Measurements from ENCODE around the gene NCOA1.
"Not testable (repeated sequence)": the region's sequence is repeated elsewhere in the genome, so short reads cannot be mapped to it uniquely, and the experiment has no call there.

Gene NCOA1

DNA sequence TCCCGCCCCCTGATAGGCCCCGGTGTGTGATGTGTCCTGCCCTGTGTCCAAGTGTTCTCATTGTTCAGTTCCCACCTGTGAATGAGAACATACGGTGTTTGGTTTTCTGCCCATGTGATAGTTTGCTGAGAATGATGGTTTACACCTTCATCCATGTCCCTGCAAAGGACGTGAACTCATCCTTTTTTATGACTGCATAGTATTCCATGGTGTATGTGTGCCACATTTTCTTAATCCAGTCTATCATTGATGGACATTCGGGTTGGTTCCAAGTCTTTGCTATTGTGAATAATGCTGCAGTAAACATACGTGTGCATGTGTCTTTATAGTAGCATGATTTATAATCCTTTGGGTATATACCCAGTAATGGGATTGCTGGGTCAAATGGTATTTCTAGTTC is 40.6 kb downstream of the NCOA1 start:
- DNase-seq; H3K27ac ChIP-seq (ENCODE audit: insufficient read depth, low read length, poor library complexity, severe bottlenecking); H3K9me3 ChIP-seq (ENCODE audit: control insufficient read depth, low read length); H3K27me3 ChIP-seq (replicated peaks; ENCODE audit: control insufficient read depth, insufficient read depth, low read length, poor library complexity, severe bottlenecking); H3K36me3 ChIP-seq (ENCODE audit: control insufficient read depth, insufficient read depth, low read length); H3K4me1 ChIP-seq (ENCODE audit: control insufficient read depth, insufficient read depth, low read length, poor library complexity, severe bottlenecking); H3K4me3 ChIP-seq (ENCODE audit: insufficient read depth, low read depth, low read length, poor library complexity, severe bottlenecking): not testable (repeated sequence)

DNA sequence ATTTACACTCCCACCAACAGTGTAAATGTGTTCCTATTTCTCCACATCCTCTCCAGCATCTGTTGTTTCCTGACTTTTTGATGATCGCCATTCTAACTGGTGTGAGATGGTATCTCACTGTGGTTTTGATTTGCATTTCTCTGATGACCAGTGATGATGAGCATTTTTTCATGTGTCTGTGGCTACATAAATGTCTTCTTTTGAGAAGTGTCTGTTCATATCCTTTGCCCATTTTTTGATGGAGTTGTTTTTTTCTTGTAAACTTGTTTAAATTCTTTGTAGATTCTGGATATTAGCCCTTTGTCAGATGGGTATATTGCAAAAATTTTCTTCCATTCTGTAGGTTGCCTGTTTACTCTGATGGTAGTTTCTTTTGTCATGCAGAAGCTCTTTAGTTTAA is 41.0 kb downstream of the NCOA1 start:
- not testable (repeated sequence) for H3K4me1 ChIP-seq (ENCODE audit: control insufficient read depth, insufficient read depth, low read length, poor library complexity, severe bottlenecking); DNase-seq; H3K27ac ChIP-seq (ENCODE audit: insufficient read depth, low read length, poor library complexity, severe bottlenecking); H3K4me3 ChIP-seq (ENCODE audit: insufficient read depth, low read depth, low read length, poor library complexity, severe bottlenecking); H3K9me3 ChIP-seq (ENCODE audit: control insufficient read depth, low read length); H3K36me3 ChIP-seq (ENCODE audit: control insufficient read depth, insufficient read depth, low read length); H3K27me3 ChIP-seq (replicated peaks; ENCODE audit: control insufficient read depth, insufficient read depth, low read length, poor library complexity, severe bottlenecking)

DNA sequence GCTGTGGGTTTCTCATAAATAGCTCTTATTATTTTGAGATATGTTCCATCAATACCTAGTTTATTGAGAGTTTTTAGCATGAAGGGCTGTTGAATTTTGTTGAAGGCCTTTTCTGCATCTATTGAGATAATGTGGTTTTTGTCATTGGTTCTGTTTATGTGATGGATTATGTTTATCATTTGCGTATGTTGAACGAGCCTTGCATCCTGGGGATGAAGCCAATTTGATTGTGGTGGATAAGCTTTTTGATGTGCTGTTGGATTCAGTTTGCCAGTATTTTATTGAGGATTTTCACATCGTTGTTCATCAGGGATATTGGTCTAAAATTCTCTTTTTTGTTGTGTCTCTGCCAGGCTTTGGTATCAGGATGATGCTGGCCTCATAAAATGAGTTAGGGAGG is 42.5 kb downstream of the NCOA1 start:
- not testable (repeated sequence) for H3K36me3 ChIP-seq (ENCODE audit: control insufficient read depth, insufficient read depth, low read length); DNase-seq; H3K27ac ChIP-seq (ENCODE audit: insufficient read depth, low read length, poor library complexity, severe bottlenecking); H3K4me1 ChIP-seq (ENCODE audit: control insufficient read depth, insufficient read depth, low read length, poor library complexity, severe bottlenecking); H3K4me3 ChIP-seq (ENCODE audit: insufficient read depth, low read depth, low read length, poor library complexity, severe bottlenecking); H3K9me3 ChIP-seq (ENCODE audit: control insufficient read depth, low read length); H3K27me3 ChIP-seq (replicated peaks; ENCODE audit: control insufficient read depth, insufficient read depth, low read length, poor library complexity, severe bottlenecking)

DNA sequence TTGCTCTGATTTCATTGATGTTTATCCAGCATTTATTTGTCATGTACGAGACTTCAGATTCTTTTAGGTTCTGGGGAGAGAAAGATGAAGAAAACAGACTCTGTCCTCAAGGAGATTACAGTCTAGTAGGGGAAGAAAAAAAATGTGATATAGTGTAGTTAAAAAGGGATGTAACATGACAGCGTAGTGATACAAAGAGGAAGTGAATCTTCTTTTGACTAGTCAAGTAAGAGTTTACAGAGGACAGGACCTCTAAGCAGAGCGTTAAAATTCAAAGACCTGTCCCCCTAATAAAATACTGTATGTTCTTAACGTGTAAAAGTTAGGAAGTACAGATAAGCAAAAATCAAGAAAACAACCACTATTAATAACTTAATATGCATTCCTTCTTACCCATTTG is 47.7 kb downstream of the NCOA1 start:
- Histone ChIP-seq H3K27ac (ENCODE audit: insufficient read depth, low read length, poor library complexity, severe bottlenecking) (no peak overlapping the region), H3K4me3 (ENCODE audit: insufficient read depth, low read depth, low read length, poor library complexity, severe bottlenecking) (no peak overlapping the region), H3K36me3 (ENCODE audit: control insufficient read depth, insufficient read depth, low read length) (no peaks in the 10 kb centered on the region), H3K4me1 (ENCODE audit: control insufficient read depth, insufficient read depth, low read length, poor library complexity, severe bottlenecking) (no peaks in the 10 kb centered on the region), H3K9me3 (ENCODE audit: control insufficient read depth, low read length) (no peaks in the 10 kb centered on the region), H3K27me3 (replicated peaks; ENCODE audit: control insufficient read depth, insufficient read depth, low read length, poor library complexity, severe bottlenecking) (no peaks in the 10 kb centered on the region)
- DNase-seq: no peak

DNA sequence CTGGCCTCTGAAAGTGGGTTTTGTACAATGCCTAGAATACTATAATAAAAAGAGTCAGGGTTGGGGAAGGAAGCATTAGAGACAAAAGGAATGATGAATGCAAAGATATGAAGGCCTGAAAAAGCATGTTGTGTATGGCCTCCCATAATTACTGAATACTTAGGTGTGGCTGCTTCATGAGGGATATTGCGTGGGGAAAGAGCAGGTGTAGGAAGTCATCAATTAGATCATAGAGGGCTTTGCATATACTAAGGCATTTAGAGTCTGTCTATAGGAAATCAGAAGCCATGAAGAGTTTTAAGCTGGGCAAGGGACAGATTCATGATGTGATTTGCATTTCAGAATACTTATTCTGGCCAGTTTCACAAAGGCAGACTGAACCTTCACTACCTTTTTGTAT is 48.2 kb downstream of the NCOA1 start:
- no peaks in the 10 kb centered on the region for H3K27me3 ChIP-seq (replicated peaks; ENCODE audit: control insufficient read depth, insufficient read depth, low read length, poor library complexity, severe bottlenecking)
- H3K9me3 ChIP-seq (ENCODE audit: control insufficient read depth, low read length): no peaks in the 10 kb centered on the region
- no peak overlapping the region for H3K4me3 ChIP-seq (ENCODE audit: insufficient read depth, low read depth, low read length, poor library complexity, severe bottlenecking)
- no peaks in the 10 kb centered on the region for H3K36me3 ChIP-seq (ENCODE audit: control insufficient read depth, insufficient read depth, low read length)
- no peak overlapping the region for H3K27ac ChIP-seq (ENCODE audit: insufficient read depth, low read length, poor library complexity, severe bottlenecking)
- DNase-seq: no peak
- no peaks in the 10 kb centered on the region for H3K4me1 ChIP-seq (ENCODE audit: control insufficient read depth, insufficient read depth, low read length, poor library complexity, severe bottlenecking)

DNA sequence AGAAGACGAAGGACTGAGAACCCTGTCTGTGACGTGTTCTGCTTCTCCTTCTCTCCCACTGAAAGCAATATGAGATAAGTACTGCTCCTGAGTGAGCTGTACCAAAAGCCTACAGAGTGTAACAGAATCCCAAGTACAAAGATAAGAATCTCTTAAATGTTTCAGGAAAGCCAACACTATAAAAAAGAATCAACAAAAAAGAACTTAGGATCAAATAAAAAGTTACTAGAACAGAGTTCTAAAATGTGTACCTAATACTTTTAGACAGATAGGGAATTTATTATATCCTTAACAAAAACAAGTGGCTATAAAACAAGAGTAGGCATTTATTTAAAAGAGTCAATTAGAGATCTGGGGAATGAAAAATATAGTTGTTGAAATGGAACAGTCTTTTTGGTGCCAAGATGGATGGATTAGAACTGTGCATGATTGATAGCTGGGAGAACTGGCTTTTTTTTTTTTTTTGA is 49.0 kb downstream of the NCOA1 start:
- DNase-seq: no peak
- no peak overlapping the region for H3K27ac ChIP-seq (ENCODE audit: insufficient read depth, low read length, poor library complexity, severe bottlenecking)
- H3K9me3 ChIP-seq (ENCODE audit: control insufficient read depth, low read length): no peaks in the 10 kb centered on the region
- no peaks in the 10 kb centered on the region for H3K4me1 ChIP-seq (ENCODE audit: control insufficient read depth, insufficient read depth, low read length, poor library complexity, severe bottlenecking)
- H3K27me3 ChIP-seq (replicated peaks; ENCODE audit: control insufficient read depth, insufficient read depth, low read length, poor library complexity, severe bottlenecking): no peaks in the 10 kb centered on the region
- H3K4me3 ChIP-seq (ENCODE audit: insufficient read depth, low read depth, low read length, poor library complexity, severe bottlenecking): no peak overlapping the region
- H3K36me3 ChIP-seq (ENCODE audit: control insufficient read depth, insufficient read depth, low read length): no peaks in the 10 kb centered on the region

GRCh38 chr2:24541621-24542020 is 50.6 kb downstream of the NCOA1 start:
- H3K4me1 ChIP-seq (ENCODE audit: control insufficient read depth, insufficient read depth, low read length, poor library complexity, severe bottlenecking): no peaks in the 10 kb centered on the region
- no peaks in the 10 kb centered on the region for H3K9me3 ChIP-seq (ENCODE audit: control insufficient read depth, low read length)
- no peak for DNase-seq
- no peak overlapping the region for H3K27ac ChIP-seq (ENCODE audit: insufficient read depth, low read length, poor library complexity, severe bottlenecking)
- H3K4me3 ChIP-seq (ENCODE audit: insufficient read depth, low read depth, low read length, poor library complexity, severe bottlenecking): no peak overlapping the region
- no peaks in the 10 kb centered on the region for H3K27me3 ChIP-seq (replicated peaks; ENCODE audit: control insufficient read depth, insufficient read depth, low read length, poor library complexity, severe bottlenecking)
- H3K36me3 ChIP-seq (ENCODE audit: control insufficient read depth, insufficient read depth, low read length): no peaks in the 10 kb centered on the region

- Histone ChIP-seq H3K27ac (ENCODE audit: insufficient read depth, low read length, poor library complexity, severe bottlenecking) (no peak overlapping the region), H3K9me3 (ENCODE audit: control insufficient read depth, low read length) (no peaks in the 10 kb centered on the region), H3K36me3 (ENCODE audit: control insufficient read depth, insufficient read depth, low read length) (no peaks in the 10 kb centered on the region), H3K4me3 (ENCODE audit: insufficient read depth, low read depth, low read length, poor library complexity, severe bottlenecking) (no peak overlapping the region), H3K27me3 (replicated peaks; ENCODE audit: control insufficient read depth, insufficient read depth, low read length, poor library complexity, severe bottlenecking) (no peaks in the 10 kb centered on the region), H3K4me1 (ENCODE audit: control insufficient read depth, insufficient read depth, low read length, poor library complexity, severe bottlenecking) (no peaks in the 10 kb centered on the region)
- DNase-seq: no peak
Measured at GRCh38 chr2:24542269-24542872, 51.3 kb downstream of the NCOA1 start.

DNA sequence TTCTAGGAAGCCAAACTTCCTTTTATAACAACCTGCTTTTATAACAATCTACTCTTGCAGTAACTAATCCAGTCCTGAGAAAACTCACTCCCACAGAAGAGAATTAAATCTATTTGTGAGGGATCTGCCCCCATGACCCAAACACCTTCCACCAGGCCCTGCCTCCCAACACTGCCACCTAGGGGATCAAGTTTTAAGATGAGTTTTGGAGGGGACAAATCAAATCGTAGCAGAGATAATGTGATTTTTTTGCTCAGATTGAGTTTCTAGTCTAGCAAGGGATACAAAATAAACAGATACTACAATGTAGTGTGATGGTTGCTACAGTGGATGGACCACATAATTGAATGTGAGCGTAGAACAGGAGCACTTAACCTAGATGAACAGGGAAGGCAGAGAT is 52.2 kb downstream of the NCOA1 start:
- no peak for DNase-seq
- no peaks in the 10 kb centered on the region for H3K9me3 ChIP-seq (ENCODE audit: control insufficient read depth, low read length)
- no peak overlapping the region for H3K27ac ChIP-seq (ENCODE audit: insufficient read depth, low read length, poor library complexity, severe bottlenecking)
- H3K36me3 ChIP-seq (ENCODE audit: control insufficient read depth, insufficient read depth, low read length): no peaks in the 10 kb centered on the region
- H3K4me1 ChIP-seq (ENCODE audit: control insufficient read depth, insufficient read depth, low read length, poor library complexity, severe bottlenecking): no peaks in the 10 kb centered on the region
- H3K27me3 ChIP-seq (replicated peaks; ENCODE audit: control insufficient read depth, insufficient read depth, low read length, poor library complexity, severe bottlenecking): no peaks in the 10 kb centered on the region
- no peak overlapping the region for H3K4me3 ChIP-seq (ENCODE audit: insufficient read depth, low read depth, low read length, poor library complexity, severe bottlenecking)

DNA sequence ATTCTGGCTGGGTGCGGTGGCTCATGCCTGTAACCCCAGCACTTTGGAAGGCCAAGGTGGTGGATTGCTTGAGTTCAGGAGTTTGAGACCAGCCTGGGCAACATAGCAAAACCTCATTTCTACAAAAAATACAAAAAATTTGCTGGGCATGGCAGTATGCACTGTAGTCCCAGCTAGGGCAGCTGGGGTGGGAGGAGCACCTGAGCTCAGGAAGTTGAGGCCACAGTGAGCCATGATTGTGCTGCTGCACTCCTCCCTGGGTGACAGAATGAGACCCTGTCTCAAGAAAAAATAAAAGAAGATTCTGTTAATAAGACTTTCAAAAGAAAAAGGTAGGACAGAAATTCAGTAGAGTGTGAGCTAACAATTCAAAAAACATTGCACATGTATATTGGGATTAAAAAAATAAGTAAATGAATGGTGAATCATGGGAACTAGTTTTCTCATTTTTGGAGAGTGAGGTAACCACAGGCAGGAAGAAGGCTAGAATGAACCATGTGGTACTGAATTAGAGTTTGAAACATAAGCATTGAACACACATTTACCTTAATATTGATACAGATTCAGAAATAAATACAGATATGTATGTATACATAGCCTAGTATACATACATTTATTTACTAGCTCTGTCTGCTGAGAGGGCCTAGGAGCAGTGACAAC is 53.5 kb downstream of the NCOA1 start:
- H3K36me3 ChIP-seq (ENCODE audit: control insufficient read depth, insufficient read depth, low read length): no peaks in the 10 kb centered on the region
- DNase-seq: no peak
- H3K27me3 ChIP-seq (replicated peaks; ENCODE audit: control insufficient read depth, insufficient read depth, low read length, poor library complexity, severe bottlenecking): no peaks in the 10 kb centered on the region
- H3K4me3 ChIP-seq (ENCODE audit: insufficient read depth, low read depth, low read length, poor library complexity, severe bottlenecking): no peak overlapping the region
- H3K27ac ChIP-seq (ENCODE audit: insufficient read depth, low read length, poor library complexity, severe bottlenecking): no peak overlapping the region
- no peaks in the 10 kb centered on the region for H3K9me3 ChIP-seq (ENCODE audit: control insufficient read depth, low read length)
- no peaks in the 10 kb centered on the region for H3K4me1 ChIP-seq (ENCODE audit: control insufficient read depth, insufficient read depth, low read length, poor library complexity, severe bottlenecking)

All from effector memory CD4-positive, alpha-beta T cell (primary cell).